IPS DF 4.7 (cell line): Measurements from ENCODE around the gene HEMK1.

Experiments used
- DNase-seq: peaks from one replicate; pipeline ENCODE4 v3.0.0-alpha.2; 2013; ENCODE audit warnings: low spot score; ENCODE audit errors: extremely low read depth

HEMK1 gene

GRCh38 chr3:50600141-50600753 is 30.9 kb downstream of the HEMK1 start:
- DNase-seq, result no peak

- DNase-seq, result no peak
Observed at GRCh38 chr3:50600841-50601591, 31.7 kb downstream of the HEMK1 start.

GRCh38 chr3:50602595-50603191 is 33.4 kb downstream of the HEMK1 start:
- no peak for DNase-seq

GRCh38 chr3:50603261-50604109 is 34.2 kb downstream of the HEMK1 start:
- no peak for DNase-seq

- no peak for DNase-seq
Observed at GRCh38 chr3:50604110-50604621, 34.8 kb downstream of the HEMK1 start.

- no peak for DNase-seq
Observed at GRCh38 chr3:50604628-50605588, 35.6 kb downstream of the HEMK1 start.

GRCh38 chr3:50605901-50606326 is 36.6 kb downstream of the HEMK1 start:
- no peak for DNase-seq

- no peak for DNase-seq
Observed at GRCh38 chr3:50606596-50606995, 37.3 kb downstream of the HEMK1 start.

GRCh38 chr3:50607271-50608091 is 38.2 kb downstream of the HEMK1 start:
- DNase-seq, result no peak

- no peak for DNase-seq
Observed at GRCh38 chr3:50608278-50608677, 39.0 kb downstream of the HEMK1 start.

- no peak for DNase-seq
Observed at GRCh38 chr3:50609071-50609762, 39.9 kb downstream of the HEMK1 start.

- no peak for DNase-seq
Observed at GRCh38 chr3:50609763-50610085, 40.4 kb downstream of the HEMK1 start.

- DNase-seq, result no peak
Observed at GRCh38 chr3:50610181-50610971, 41.1 kb downstream of the HEMK1 start.

GRCh38 chr3:50610992-50611463 is 41.7 kb downstream of the HEMK1 start:
- no peak for DNase-seq

GRCh38 chr3:50611464-50612233 is 42.3 kb downstream of the HEMK1 start, which contains the start of gene CISH:
Gene CISH (minus strand): TSS chr3:50611774. CDS start chr3:50611650, 124 bp downstream.
- no peak for DNase-seq

GRCh38 chr3:50612234-50612882 is 43.0 kb downstream of the HEMK1 start:
- no peak for DNase-seq
